Osteoblast (primary cell): ENCODE results near the gene SPAG8. TPM values are rescaled to one million over a fixed set of nuclear protein-coding genes. Genes with fewer than 3 reads are reported as not detected.

Source experiments
- DNase-seq: peaks from one replicate; pipeline ENCODE4 v3.0.0; 2011; ENCODE audit warnings: low spot score, mixed read lengths; ENCODE audit not compliant: insufficient read length; ENCODE audit errors: missing footprints
- H2AFZ ChIP-seq: 2 replicates; pipeline ENCODE4 v1.6.0; 2011; ENCODE audit warnings: mild to moderate bottlenecking, low read length
- H3K27ac ChIP-seq: 2 replicates; pipeline ENCODE4 v1.5.1; 2011; ENCODE audit warnings: mild to moderate bottlenecking, low read depth, low read length, moderate library complexity
- H3K27me3 ChIP-seq: 2 replicates; pipeline ENCODE4 v1.6.0; 2012; ENCODE audit warnings: mild to moderate bottlenecking, control low read depth, inconsistent platforms, low read length, moderate library complexity; ENCODE audit not compliant: insufficient read depth
- H3K36me3 ChIP-seq: 2 replicates; pipeline ENCODE4 v1.5.1; 2011; ENCODE audit warnings: mild to moderate bottlenecking, low read length, control low read depth, moderate library complexity; ENCODE audit not compliant: insufficient read depth
- H3K4me1 ChIP-seq: 2 replicates; pipeline ENCODE4 v1.5.1; 2011; ENCODE audit warnings: mild to moderate bottlenecking, low read length, control low read depth, moderate library complexity; ENCODE audit not compliant: insufficient read depth
- H3K4me2 ChIP-seq: 2 replicates; pipeline ENCODE4 v1.6.0; 2011; ENCODE audit warnings: mild to moderate bottlenecking, low read length; ENCODE audit not compliant: insufficient read depth
- H3K4me3 ChIP-seq: fragments of 200-600 bp; sonication (generic); 3 replicates; pipeline ENCODE4 v1.5.1; 2012; ENCODE audit warnings: mild to moderate bottlenecking, low read length, inconsistent platforms; ENCODE audit not compliant: insufficient read depth
- H3K79me2 ChIP-seq: 2 replicates; pipeline ENCODE4 v1.6.0; 2012; ENCODE audit warnings: mild to moderate bottlenecking, low read length, control low read depth, inconsistent platforms; ENCODE audit not compliant: insufficient read depth
- H3K9me3 ChIP-seq: 2 replicates; pipeline ENCODE4 v1.5.1; 2011; ENCODE audit warnings: low read depth, low read length, control low read depth
- H4K20me1 ChIP-seq: 2 replicates; pipeline ENCODE4 v1.6.0; 2012; ENCODE audit warnings: mild to moderate bottlenecking, low read length, control low read depth; ENCODE audit not compliant: insufficient read depth
- total RNA-seq: library from RNA; depleted of rRNA; stranded (reverse); fragments of >200 nt; gene quantifications from 2 replicates; pipeline ENCODE4 v1.2.3, GENCODE V29; 2012
- TF ChIP-seq, protein P1 (sequence below): IDR thresholded peaks from 2 replicates; pipeline ENCODE4 v1.5.1; 2011; ENCODE audit warnings: mild to moderate bottlenecking, low read depth, low read length, moderate library complexity; ENCODE audit errors: extremely low read depth

SPAG8 gene, protein sequence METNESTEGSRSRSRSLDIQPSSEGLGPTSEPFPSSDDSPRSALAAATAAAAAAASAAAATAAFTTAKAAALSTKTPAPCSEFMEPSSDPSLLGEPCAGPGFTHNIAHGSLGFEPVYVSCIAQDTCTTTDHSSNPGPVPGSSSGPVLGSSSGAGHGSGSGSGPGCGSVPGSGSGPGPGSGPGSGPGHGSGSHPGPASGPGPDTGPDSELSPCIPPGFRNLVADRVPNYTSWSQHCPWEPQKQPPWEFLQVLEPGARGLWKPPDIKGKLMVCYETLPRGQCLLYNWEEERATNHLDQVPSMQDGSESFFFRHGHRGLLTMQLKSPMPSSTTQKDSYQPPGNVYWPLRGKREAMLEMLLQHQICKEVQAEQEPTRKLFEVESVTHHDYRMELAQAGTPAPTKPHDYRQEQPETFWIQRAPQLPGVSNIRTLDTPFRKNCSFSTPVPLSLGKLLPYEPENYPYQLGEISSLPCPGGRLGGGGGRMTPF
- 0.88 and 2.2 TPM in 2 replicates for total RNA-seq

GRCh38 chr9:35812025-35812602, at the start of gene SPAG8:
SPAG8 (minus strand) TSS chr9:35812262; CDS start chr9:35812147, 115 bp downstream.
- H3K27ac ChIP-seq = peak within 1 kb of the TSS; percentile 77

DNA sequence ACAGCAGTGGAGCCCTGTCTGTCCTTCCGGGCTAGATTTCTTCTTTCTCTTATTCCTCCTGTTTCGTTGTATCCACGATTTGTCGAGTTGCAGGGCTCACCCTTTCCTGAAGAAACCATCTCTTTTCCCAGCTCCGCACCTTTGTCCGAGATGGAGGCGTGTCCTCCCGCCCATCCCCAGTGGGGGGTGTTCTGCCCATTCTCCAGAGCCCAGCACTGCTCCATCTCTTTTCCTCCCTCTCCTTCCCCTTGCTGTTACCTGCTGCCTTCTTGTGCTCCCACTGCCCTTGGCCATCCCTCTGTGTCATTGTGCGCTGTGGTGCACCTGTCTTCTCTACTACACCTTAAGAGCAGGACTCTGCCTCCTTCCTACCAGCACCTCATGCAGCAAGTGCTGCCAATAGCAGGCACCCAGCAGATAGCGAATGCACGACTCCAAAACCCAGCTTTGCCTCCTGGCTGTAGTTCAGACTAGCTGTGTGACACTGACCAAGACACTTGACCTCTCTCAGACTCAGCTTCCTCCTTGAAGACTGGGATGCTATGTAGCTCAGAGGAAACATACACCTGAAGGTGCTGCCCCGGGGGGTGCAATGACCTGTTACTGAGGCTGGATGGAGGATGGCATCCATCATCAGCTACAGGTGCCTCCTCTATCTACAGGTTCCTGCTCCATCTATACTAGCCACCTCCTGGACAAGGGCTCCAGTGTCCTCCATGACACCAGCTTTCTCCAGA, 49.3 kb upstream of the SPAG8 start:
- DNase-seq = no peak
- TF ChIP-seq, protein P1, sequence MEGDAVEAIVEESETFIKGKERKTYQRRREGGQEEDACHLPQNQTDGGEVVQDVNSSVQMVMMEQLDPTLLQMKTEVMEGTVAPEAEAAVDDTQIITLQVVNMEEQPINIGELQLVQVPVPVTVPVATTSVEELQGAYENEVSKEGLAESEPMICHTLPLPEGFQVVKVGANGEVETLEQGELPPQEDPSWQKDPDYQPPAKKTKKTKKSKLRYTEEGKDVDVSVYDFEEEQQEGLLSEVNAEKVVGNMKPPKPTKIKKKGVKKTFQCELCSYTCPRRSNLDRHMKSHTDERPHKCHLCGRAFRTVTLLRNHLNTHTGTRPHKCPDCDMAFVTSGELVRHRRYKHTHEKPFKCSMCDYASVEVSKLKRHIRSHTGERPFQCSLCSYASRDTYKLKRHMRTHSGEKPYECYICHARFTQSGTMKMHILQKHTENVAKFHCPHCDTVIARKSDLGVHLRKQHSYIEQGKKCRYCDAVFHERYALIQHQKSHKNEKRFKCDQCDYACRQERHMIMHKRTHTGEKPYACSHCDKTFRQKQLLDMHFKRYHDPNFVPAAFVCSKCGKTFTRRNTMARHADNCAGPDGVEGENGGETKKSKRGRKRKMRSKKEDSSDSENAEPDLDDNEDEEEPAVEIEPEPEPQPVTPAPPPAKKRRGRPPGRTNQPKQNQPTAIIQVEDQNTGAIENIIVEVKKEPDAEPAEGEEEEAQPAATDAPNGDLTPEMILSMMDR = no peak
- Histone ChIP-seq H3K79me2 (no peaks in the 10 kb centered on the region), H4K20me1 (no peaks in the 10 kb centered on the region), H3K27ac (no peak overlapping the region), H3K4me1 (peaks cover 6% of the 10 kb centered on the region), H3K9me3 (no peaks in the 10 kb centered on the region), H3K36me3 (no peaks in the 10 kb centered on the region), H2AFZ (no peak overlapping the region), H3K4me2 (no peak overlapping the region), H3K27me3 (peaks cover 37% of the 10 kb centered on the region), H3K4me3 (no peak overlapping the region)

More at GRCh38 chr9:35812025-35812602, at the start of gene SPAG8:
- H3K4me2 ChIP-seq = peak within 1 kb of the TSS; percentile 96
- no peaks in the 10 kb centered on the region for H3K79me2 ChIP-seq
- DNase-seq = peak; percentile 99
- H3K36me3 ChIP-seq = peaks cover 29% of the 10 kb centered on the region
- peak within 1 kb of the TSS; percentile 97 for H2AFZ ChIP-seq
- no peaks in the 10 kb centered on the region for H3K9me3 ChIP-seq
- no peaks in the 10 kb centered on the region for H3K27me3 ChIP-seq
- H4K20me1 ChIP-seq = no peaks in the 10 kb centered on the region
- TF ChIP-seq, protein P1 = no peak
- peak within 1 kb of the TSS; percentile 81 for H3K4me3 ChIP-seq
- peaks cover 24% of the 10 kb centered on the region for H3K4me1 ChIP-seq

DNA sequence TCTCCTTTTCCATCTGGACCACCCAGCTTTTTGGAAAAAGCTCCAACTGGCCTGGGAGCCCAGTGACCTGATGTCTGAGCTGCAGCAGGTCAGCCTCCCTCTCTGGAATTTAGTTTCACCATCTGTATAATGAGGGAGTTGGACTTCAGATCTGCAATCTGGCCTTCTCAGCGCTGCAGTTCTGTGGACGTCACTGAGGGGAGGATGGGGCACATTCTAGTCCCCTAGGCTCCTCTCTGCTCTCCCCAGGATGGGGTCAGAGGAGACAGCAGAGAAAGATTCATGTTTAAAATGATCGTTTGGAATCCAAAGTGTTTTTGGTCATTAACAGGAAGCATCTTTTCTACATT, 47.9 kb upstream of the SPAG8 start:
- Histone ChIP-seq H3K9me3 (no peaks in the 10 kb centered on the region), H3K4me1 (peaks cover 6% of the 10 kb centered on the region), H3K4me2 (peak overlapping the region; percentile 11), H3K27me3 (peaks cover 37% of the 10 kb centered on the region), H2AFZ (no peak overlapping the region), H4K20me1 (no peaks in the 10 kb centered on the region), H3K36me3 (no peaks in the 10 kb centered on the region), H3K27ac (no peak overlapping the region), H3K79me2 (no peaks in the 10 kb centered on the region), H3K4me3 (no peak overlapping the region)
- no peak for DNase-seq
- TF ChIP-seq, protein P1 = no peak
